GM19238 (cell line): ENCODE measurements around the gene GLIS2.
A peak's percentile ranks its signal among the peaks of the same experiment; 100 is the strongest.

Experiments used
- DNase-seq: peaks from one replicate; pipeline ENCODE4 v3.0.0; 2011; ENCODE audit warnings: low spot score; ENCODE audit not compliant: insufficient read length

GLIS2 gene

GRCh38 chr16:4297480-4297879 is 18.4 kb upstream of the GLIS2 start:
- DNase-seq = no peak

GRCh38 chr16:4298761-4299522 is 16.9 kb upstream of the GLIS2 start:
- no peak for DNase-seq

GRCh38 chr16:4301177-4301576 is 14.7 kb upstream of the GLIS2 start:
- DNase-seq = no peak

- DNase-seq = no peak
Observed at GRCh38 chr16:4301968-4302367, 13.9 kb upstream of the GLIS2 start.

- no peak for DNase-seq
Observed at GRCh38 chr16:4303973-4304372, 11.9 kb upstream of the GLIS2 start.

- DNase-seq = no peak
Observed at GRCh38 chr16:4306470-4307214, 9.2 kb upstream of the GLIS2 start.

GRCh38 chr16:4307215-4308037 is 8.4 kb upstream of the GLIS2 start:
- DNase-seq = peak; percentile 95

GRCh38 chr16:4309102-4309832 is 6.6 kb upstream of the GLIS2 start:
- DNase-seq = no peak

- no peak for DNase-seq
Observed at GRCh38 chr16:4309833-4310266, 6.0 kb upstream of the GLIS2 start.

- DNase-seq = peak; percentile 85
Observed at GRCh38 chr16:4313563-4314531, 2.0 kb upstream of the GLIS2 start.

- DNase-seq = no peak
Observed at GRCh38 chr16:4314532-4315185, 1.2 kb upstream of the GLIS2 start.

GRCh38 chr16:4316108-4316863 is 419 bp downstream of the GLIS2 start:
- no peak for DNase-seq

- DNase-seq = no peak
Observed at GRCh38 chr16:4316864-4317531, 1.1 kb downstream of the GLIS2 start.

- DNase-seq = no peak
Observed at GRCh38 chr16:4317532-4318450, 1.9 kb downstream of the GLIS2 start.

GRCh38 chr16:4318451-4318910 is 2.6 kb downstream of the GLIS2 start:
- DNase-seq = no peak

- no peak for DNase-seq
Observed at GRCh38 chr16:4318967-4319366, 3.1 kb downstream of the GLIS2 start.
